GM19099 (cell line): ENCODE results near the gene CLDN7.

ENCODE experiments used
- POLR2A ChIP-seq: IDR thresholded peaks from 3 replicates; pipeline ENCODE4 v1.6.1; 2011; ENCODE audit warnings: low read depth; ENCODE audit not compliant: insufficient read length; ENCODE audit errors: extremely low read depth

CLDN7 gene

DNA sequence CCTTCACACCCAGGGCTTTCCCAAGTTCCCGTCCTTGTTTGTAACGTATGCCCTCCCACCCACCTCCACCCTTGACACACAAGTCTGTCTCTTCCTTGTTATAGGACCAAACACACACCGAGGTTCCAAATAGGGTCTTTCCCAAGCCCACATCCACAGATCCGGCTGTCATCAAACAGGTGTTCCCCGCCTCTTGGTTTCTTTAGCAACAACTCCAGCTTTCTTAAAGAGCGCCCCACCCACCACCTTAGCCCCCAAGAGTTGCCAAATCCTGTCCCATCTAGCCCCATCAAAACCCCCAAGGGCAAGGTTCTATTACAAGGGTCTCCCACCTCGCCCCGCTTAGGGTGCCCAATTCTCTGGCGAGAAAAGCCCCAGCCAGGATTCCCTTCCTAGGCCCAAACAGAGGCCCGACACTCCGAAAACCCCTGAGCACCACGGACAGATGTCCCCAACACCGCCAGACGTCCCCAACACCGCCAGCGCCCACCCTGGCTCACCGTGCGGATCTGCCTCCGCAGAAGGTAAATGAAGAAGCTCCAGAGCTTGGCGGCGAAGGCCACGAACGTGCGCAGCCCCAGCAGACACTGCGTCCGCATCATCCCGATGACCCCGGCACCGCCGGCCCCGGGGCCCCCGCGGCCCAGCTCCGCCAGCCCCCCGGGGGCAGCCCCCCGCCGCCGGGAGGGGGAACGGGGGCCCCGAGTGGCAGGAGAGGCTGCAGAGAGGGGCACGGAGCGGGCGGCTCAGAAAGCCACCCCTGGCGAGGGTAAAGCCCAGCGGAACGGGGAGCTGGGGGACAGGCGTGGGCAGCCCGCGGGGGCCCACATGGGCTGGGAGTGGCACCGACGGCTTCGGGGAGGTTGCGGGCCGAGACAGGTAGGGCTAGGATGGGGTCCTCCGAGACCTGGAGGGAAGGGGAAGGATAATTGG lies 11.3 kb downstream of the CLDN7 start:
- no peak for TF ChIP-seq POLR2A

GRCh38 chr17:7249830-7250229 lies 12.4 kb downstream of the CLDN7 start:
- no peak for TF ChIP-seq POLR2A

DNA sequence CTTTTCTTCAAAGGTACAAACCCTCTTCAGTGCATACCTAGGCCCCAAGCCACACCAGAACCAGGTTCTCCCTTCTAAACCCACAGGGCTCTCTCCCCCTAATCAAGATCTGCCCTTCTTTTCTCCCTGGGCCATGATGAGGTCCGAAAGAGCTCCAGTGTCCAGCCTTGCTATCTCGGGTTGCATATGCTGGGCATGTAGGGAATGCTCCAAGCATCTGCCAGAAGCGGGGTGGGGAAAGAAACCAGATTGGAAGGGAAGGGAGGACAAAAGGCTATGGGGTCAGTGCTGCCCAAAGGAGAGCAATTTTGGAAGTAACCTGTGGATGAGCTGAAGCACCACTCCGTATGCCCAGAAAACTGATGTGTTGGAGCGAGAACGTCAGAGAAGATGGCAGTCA lies 13.1 kb downstream of the CLDN7 start:
- no peak for TF ChIP-seq POLR2A

GRCh38 chr17:7248796-7249195 lies 13.5 kb downstream of the CLDN7 start:
- TF ChIP-seq POLR2A = no peak

DNA sequence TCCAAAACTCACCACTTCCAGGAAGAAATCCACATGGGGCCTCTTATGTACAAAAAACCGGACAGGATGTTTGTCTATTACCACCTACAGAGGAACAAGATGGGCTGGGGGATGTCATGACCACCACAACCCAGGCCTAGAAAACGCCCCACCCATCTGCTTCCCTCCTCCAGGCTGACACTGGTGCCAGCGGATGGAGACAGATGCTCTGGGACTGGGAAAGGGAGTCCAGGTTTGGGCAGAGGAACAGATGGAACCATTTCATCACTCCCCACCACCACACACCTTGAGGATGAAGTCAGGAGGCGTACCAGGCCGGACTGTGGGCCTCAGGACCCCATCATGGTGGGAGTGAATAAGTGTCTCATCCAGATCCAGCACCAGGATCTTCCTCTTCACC lies 15.5 kb downstream of the CLDN7 start:
- TF ChIP-seq POLR2A = no peak

- no peak for TF ChIP-seq POLR2A
These were observed 18.9 kb downstream of the CLDN7 start for GRCh38 chr17:7243453-7243729.

DNA sequence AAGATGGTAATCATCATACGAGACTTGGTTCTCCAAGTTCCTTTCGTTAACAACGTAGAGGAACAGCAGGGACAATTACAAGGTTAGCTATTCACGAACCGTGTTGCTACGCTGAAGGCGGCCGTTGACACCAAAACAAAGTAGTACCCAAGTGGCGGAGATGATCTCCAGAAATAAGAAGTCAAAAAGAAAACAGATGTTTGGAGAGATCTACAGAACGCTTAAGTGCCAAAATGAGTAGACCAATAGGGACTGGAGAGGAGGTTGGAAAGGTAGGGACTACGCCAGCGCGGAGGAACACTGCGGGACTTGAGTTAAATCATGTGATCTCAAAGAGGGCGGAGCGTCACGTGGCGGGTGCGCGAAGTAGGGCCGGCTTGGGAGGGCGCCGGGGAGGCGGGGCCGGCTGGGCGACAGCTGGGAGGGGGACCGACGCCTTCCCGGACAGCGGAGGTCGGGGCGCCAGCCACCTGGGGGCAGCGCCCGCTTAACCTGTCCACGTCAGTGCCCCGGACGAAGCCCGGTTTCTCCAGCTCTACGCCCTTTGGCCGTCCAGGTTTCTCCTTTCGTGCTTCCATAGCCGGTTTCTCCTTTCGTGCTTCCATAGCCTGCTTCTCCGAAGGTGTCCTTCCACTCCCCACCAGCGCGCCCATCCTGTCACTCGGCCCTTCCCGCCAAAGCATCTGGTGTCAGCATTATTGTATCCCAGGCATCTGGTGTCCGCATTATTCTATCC lies 19.4 kb downstream of the CLDN7 start:
- TF ChIP-seq POLR2A = peak; percentile 40

DNA sequence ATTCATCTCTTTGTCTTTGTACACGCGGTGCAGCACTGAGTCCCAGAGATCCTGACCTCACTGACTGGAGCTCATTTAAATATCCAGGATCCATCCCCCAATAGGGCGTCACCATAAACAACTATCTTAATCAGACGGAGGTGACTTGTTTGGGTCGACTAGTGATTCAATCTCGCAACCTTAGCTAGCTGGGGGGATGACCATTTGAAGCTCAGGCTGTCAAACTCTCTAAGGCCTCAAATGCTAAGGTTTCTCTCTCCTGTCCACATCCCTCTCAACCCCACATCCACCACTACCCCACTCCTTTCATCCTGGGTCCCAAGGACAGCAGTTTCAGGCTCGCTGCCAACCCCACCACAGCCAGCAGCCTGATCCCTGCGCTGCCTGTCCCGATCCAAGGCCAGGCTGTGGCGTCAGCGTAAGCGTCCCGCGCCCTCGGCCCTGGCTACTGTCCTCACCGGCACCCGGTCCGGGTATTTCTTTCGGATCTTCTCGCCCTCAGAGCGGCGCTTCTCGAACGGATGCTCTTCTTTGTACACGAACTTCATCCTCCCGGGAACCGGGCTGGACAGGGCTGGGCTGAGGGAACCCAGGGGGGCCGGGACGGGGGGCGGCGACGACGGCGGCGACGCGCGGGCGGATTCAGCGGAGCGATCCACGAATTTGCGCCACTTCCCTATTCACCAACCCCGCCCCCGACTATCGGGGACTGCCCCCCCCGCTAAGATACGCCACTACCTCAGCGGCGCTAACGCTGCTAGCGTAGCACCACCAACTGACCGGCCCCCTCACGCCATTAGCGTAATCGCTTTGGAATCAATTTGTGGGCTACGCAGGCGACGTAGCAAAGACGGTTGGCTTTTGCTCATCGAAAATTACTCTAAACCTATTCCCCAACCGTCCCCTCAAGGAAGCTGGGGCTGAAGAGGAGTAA lies 20.2 kb downstream of the CLDN7 start, which contains the start of gene GABARAP:
TSS of gene GABARAP (minus strand) at position 667 of the 934 bp plus-strand sequence. CDS start at position 548, 119 bp downstream.
- peak; percentile 37 for TF ChIP-seq POLR2A

DNA sequence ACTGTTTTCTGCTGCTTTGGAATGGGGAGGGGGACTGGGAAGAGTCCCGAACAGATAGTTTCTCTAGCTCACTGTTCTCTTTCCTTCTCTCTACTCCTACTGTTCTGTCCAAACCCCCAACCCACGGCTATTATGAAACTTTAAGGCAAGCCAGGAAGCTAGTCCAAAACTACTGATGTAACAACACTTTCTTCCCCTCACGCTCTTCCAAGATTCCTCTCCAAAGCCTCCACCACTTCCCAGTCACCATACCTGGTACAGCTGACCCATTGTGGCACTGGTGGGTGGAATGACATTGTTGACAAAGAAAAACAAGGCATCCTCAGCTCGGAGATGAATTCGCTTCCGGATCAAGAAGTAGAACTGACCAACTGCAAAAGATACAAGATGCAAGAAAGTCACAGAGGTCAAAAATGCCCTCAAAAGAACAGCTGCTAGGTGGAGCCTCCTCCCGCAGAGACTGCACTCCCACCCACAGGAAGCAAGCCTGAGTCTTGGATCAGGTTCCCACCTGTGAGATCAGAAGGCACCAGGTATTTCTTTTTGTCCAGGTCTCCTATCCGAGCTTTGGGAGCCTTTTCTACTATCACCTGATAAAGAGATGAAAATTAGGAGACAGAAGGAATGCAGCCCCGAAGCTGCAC lies 21.1 kb downstream of the CLDN7 start:
- no peak for TF ChIP-seq POLR2A

DNA sequence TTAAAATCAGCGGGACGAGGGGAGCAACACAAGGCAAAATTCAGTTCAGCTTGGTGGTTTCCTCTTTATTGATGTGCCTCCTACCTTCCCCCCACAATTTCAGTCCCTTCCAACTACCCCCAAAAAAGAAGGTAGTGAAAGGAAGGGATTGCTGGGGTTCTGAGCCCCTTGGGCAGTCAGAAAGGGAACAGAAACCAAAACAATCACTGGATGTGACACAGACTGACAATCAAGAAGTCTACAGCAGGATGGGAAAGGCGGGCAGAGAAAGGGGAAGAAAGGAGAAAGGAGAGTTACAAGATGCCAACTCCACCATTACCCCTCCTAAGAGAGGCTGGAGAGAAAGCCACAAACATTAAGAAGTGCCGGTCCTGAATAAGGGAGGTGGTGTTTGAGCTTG lies 21.9 kb downstream of the CLDN7 start:
- TF ChIP-seq POLR2A = no peak

DNA sequence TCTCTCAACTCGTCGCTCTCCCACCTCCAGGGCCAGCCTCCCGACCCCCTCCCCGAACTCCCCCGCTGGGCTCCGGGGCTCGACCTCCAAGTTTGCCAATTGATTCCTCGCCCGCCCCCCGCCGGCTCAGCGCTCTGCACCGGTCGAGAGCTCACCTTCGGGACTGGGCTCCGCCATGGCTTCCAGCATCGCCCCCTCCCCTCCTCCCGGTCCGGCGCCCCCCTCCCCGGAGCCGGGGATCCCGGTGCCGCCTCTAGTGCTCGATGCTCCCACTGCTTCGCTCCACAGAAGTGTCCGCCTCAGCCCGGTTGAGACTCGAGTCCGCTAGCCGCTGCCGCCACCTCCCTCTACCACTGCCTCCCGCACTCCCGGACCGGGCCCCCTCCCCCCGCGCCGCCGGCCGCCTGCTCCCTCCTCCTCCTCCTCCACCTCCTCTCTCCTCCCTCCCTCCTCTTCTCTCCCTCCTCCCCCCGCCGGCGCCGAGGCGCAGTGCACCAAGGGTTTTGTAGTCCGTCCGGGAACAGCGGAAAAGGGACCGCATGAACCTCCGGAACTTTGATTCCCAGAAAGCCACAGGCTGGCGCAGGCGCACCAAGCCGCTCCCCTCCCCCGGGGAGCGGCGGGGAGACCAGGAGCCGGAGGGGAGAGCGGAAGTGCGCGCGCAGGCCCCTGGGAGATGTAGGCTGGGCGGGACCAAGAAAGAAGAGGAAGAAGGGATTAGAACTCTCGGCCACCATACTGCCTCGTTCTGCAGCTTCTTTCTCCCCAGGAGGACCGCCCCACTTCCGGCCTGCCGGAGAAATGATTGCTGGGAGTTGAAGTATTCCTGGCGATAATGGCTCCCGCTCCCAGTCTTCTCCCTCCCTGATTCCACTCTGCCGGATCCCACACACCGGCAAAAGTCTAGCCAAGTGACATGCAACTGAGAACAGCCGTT lies 22.9 kb downstream of the CLDN7 start, which contains the start of gene PHF23:
TSS of gene PHF23 (minus strand) at position 367 of the 937 bp plus-strand sequence. CDS start at position 189, 178 bp downstream.
- TF ChIP-seq POLR2A = peak; percentile 43

DNA sequence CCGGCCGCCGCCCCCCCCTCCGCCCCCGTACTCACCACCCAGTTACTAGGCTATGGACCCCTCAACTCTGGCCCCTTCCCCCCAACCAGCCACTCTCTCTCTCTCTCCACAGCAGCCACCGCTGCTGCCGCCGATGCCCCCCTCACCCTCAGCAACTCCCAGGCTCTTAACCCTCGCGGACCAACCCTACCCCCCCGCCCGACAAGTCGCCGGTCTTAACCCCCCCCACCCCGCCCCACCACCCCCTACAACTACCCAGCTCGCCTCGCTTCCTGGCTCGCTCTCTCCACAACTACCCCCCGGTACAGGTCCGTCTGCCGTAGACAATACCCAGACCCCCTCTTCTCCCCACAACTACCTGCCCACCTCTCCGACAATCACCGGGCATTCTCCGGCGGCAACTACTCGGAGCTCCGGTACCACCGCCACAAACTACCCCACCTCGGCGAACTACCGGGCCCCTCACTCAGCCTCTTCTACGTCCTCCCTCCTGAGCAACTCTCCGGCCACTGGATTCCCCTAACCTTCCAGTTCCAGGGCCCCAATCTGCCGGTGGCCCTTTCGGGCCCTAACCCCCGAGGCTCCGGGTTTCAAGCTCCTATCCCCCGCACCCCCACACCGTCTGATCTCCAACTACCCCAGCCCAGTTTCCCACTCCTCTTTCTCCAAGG lies 23.7 kb downstream of the CLDN7 start:
- no peak for TF ChIP-seq POLR2A

DNA sequence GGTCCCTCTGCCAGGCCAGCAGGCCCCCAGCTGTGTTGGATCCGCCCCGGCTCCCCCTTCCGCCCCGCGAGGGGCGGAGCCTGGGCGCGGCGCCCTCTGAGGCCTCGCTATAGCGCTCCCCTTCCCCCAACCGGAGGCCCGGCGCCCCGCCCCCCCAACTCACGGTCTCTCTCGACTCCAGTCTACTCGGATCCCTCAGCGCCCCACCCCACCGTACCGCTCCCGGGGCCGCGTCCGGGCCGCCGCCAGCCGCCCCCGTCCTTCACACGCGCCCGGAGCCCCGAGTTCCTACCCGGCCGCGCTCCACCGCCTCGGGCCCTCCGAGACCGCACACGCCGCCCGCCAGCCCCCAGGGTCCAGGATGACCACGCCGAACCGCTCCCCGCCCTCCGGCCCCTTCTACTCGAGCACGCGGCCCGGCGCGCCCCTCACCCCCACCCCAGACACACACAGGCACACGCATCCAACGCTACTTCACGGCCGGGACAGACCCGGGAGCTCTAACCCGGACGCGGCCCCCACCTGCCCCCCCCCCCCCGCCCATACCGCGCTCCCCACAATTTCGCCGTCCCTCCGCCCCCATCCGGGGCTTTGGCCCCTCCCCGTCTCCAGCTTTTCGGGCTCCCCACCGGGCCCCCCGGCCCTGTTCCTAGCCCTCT lies 24.4 kb downstream of the CLDN7 start:
- TF ChIP-seq POLR2A = no peak

DNA sequence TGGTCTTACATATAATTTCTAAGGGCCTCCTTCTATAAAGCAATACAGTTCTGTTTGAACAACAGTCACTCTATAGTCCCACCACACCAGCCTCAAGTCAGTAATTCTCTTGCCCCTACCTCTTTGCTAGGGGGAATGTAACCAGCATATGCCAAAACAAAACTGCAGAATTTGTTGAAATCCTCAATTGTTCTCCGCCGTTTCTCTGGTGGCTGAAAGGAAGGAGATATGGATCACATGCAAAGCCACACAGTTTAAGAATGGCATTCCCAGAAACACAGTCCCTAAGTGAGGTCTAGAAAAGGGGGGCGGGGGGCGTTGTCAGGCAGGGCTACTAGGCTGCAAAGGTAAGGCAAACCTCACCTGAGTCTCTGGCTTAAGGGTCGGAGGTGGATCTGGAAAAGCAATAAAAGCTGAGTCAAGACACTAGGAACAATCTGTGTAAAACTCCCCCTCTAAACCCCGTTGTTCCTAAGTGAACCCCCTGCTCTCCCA lies 25.0 kb downstream of the CLDN7 start:
- TF ChIP-seq POLR2A = no peak
